AG08396 (cell line): ENCODE measurements around the gene SLC38A10.
"Not testable (repeated sequence)": the region's sequence is repeated elsewhere in the genome, so short reads cannot be mapped to it uniquely, and the experiment has no call there.

Source experiments
- DNase-seq: peaks from one replicate; pipeline ENCODE4 v3.0.0; 2012; ENCODE audit warnings: low spot score, mixed read lengths

SLC38A10 gene

GRCh38 chr17:81228420-81228819, 66.7 kb downstream of the SLC38A10 start:
- DNase-seq = no peak

- DNase-seq = not testable (repeated sequence)
Measured at GRCh38 chr17:81227630-81228029, 67.5 kb downstream of the SLC38A10 start.

- no peak for DNase-seq
Measured at GRCh38 chr17:81223762-81224130, 71.4 kb downstream of the SLC38A10 start.

GRCh38 chr17:81222906-81223761, 72.0 kb downstream of the SLC38A10 start, which contains the start of gene CEP131:
CEP131 (minus strand) TSS chr17:81222965; CDS start chr17:81220056, 2,909 bp downstream.
- DNase-seq = peak; percentile 100

DNA sequence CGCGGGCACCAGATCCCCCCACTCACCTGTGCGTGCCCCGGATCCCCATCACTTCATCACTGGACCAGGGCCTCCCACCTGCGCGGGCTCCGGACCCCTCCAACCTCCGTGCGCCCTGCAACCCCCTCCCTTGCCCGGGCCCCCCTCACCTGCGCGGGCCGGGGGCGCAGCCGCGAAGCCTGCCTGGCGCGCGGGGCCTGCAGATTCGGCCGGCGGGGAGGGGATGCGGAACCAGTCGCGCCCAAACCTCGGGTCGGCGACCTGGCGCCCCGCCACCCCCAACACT, 72.5 kb downstream of the SLC38A10 start:
- DNase-seq = no peak

GRCh38 chr17:81221842-81222619, 73.1 kb downstream of the SLC38A10 start:
- DNase-seq = peak; percentile 44

DNA sequence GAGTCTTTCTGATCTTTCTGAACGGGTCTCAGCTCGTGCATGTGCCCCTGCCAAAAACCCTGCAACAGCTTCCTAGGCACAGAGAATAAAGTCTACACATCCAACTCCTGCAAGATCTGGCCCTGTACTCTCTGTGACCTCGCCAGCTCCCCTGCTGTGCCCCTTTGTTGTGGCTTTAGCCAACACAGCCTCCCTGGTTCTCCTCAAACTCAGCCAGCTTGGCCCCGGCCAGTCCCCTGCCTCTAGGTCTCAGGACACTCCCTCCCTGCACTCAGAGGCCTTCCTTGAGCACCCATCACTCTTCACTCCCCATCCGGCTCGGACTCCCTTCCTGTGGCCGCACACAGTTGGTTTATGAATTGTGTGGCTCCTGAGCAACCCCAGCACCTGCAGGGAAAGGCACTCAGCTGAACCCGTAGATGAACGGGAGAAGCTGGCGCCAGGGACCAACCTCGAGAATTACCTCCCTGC, 73.7 kb downstream of the SLC38A10 start:
- DNase-seq = no peak

GRCh38 chr17:81219476-81220180, 75.5 kb downstream of the SLC38A10 start:
- DNase-seq = no peak

DNA sequence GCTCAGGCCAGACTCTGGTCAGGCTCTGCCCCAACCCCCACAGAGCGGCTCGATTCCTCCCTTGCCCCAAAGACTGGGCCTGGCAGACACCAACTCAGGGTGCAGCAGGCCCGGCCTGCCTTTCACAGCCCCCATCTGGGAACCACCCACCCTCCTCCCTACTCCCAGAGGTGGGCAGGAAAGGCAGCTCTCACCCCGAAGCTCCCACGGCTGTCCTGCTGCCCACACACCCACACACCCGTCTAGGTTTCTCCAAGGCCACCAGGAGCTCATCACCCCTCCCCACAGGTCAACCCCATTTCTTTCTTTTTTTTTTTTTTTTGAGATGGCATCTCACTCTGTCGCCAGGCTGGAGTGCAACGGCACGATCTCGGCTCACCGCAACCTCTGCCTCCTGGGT, 76.1 kb downstream of the SLC38A10 start:
- no peak for DNase-seq

- DNase-seq = no peak
Measured at GRCh38 chr17:81218459-81218858, 76.6 kb downstream of the SLC38A10 start.

- no peak for DNase-seq
Measured at GRCh38 chr17:81217491-81217890, 77.6 kb downstream of the SLC38A10 start.

- no peak for DNase-seq
Measured at GRCh38 chr17:81213978-81214377, 81.1 kb downstream of the SLC38A10 start.

GRCh38 chr17:81212365-81212764, 82.7 kb downstream of the SLC38A10 start:
- no peak for DNase-seq

DNA sequence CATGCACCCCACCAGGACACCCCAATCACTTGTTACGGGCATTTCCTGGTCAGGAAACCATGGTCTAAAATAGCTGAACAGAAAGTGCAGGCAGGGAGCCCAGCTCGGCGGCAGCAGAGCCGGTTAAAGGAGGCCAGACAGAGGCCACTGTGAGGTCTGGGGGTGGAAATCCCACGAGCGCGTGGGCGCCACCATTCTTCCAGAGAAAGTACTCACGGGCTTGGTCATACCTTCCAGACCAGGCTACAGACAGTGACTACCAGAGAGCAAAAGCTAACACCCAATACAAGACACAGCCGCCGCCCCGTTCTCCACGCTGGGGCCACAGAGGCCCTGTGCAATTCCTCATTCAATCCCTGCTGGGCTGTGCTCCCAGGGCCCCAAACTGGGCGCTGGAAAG, 84.2 kb downstream of the SLC38A10 start:
- no peak for DNase-seq

DNA sequence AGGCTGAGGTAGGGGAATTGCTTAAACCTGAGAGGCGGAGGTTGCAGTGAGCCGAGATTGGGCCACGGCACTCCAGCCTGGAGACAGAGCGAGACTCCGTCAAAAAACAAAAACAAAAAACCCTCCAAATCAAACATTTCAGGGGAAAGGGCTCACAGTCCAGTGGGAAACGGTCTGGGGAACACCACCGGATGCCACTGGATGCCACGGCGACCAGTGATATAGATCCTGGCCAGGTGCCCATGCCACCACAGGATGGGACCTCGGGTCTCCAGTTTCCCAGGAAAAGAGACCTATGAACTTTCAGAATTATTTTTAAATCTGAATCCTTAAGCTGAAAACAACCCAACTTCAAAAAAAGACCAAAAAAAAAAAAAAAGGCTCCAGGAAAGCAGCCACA, 84.6 kb downstream of the SLC38A10 start:
- DNase-seq = no peak

GRCh38 chr17:81209141-81209540, 86.0 kb downstream of the SLC38A10 start:
- DNase-seq = no peak

- no peak for DNase-seq
Measured at GRCh38 chr17:81208651-81209050, 86.5 kb downstream of the SLC38A10 start.

GRCh38 chr17:81207610-81208581, 87.2 kb downstream of the SLC38A10 start:
- no peak for DNase-seq

DNA sequence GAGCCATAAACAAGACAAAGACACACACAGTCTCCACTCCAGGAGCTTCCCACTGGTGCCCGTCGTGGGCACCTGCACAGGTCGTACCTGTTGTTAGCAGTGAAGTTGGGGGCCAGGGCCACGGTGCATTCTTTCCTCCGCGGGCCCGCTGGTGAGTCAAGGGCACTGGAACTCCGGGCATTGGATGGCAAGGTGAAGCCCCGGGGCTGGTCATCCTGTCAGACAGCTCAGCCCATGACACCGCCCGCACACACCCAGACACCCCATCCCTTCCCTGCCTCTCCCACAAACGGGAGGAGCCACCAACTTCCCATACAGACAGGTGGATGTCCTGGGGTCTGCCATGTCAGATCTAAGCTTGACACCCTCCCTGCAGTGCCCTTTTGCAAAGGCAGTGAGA, 88.5 kb downstream of the SLC38A10 start:
- DNase-seq = no peak

- DNase-seq = no peak
Measured at GRCh38 chr17:81206166-81206565, 88.9 kb downstream of the SLC38A10 start.

DNA sequence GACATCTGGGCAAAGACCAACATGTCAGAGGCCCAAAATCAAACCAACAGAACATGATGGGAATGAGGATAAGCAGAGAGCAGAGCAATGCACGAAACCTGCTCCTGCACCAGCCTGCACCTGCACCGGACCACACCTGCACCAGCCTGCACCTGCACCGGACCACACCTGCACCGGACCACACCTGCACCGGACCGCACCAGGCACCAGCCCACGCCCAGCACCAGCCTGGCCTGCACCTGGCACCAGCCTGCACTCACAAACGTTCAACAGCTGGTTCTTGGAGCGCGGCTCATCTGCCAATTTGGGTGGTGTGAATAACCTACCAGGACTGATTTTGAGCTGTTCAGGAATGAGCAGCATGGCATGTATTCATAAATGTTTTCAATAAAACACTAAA, 90.5 kb downstream of the SLC38A10 start:
- no peak for DNase-seq
